Naive thymus-derived CD4-positive, alpha-beta T cell (primary cell): Measurements from ENCODE around the gene ATP2A1. TPM values are rescaled to one million over a fixed set of nuclear protein-coding genes. Genes with fewer than 3 reads are reported as not detected.
"Not testable (repeated sequence)": the region's sequence is repeated elsewhere in the genome, so short reads cannot be mapped to it uniquely, and the experiment has no call there.

Experiments
- ATAC-seq: fragments of 150-1000 bp; cut with Tn5 transposase; 2 replicates; pipeline ENCODE4 v1.10.0; 2021; ENCODE audit warnings: mild to moderate bottlenecking, moderate library complexity
- CTCF ChIA-PET: fragments of 350-600 bp; sonication (Branson Sonifier 250); formaldehyde crosslinking; loops from one replicate; lab custom pipeline; 2021; ENCODE audit warnings: antibody characterized with exemption; lab: Charles Lee
- POLR2A ChIA-PET: fragments of 350-600 bp; sonication (Branson Sonifier 250); formaldehyde crosslinking; loops from one replicate; lab custom pipeline; 2021; ENCODE audit warnings: antibody characterized with exemption, inconsistent platforms; lab: Charles Lee
- DNase-seq, 9 donors: peaks; one replicate each; pipeline versions ENCODE4 v3.0.0 to v3.0.0-alpha.2; 2020 to 2022; ENCODE audit warnings: mixed read lengths in 1 of 9
- H3K27ac ChIP-seq: one replicate; pipeline ENCODE4 v1.7.0; 2013; ENCODE audit warnings: mild to moderate bottlenecking, low read depth, low read length, moderate library complexity
- H3K27me3 ChIP-seq, 2 donors: one replicate each; pipeline ENCODE4 v1.7.0; 2013; ENCODE audit warnings: low read length in 2 of 2, mild to moderate bottlenecking in 2 of 2, moderate library complexity in 2 of 2; ENCODE audit not compliant: control insufficient read depth in 2 of 2, insufficient read depth in 2 of 2
- H3K36me3 ChIP-seq, 3 experiments: 1 replicate in 2 of 3; 2 replicates in 1 of 3; pipeline ENCODE4 v1.7.0; 2013; ENCODE audit warnings: low read length in 3 of 3, mild to moderate bottlenecking in 3 of 3, moderate library complexity in 1 of 3; ENCODE audit not compliant: insufficient read depth in 3 of 3, control insufficient read depth in 2 of 3
- H3K4me1 ChIP-seq, 2 donors: one replicate each; pipeline ENCODE4 v1.7.0; 2013; ENCODE audit warnings: low read length in 2 of 2, mild to moderate bottlenecking in 2 of 2, moderate library complexity in 1 of 2; ENCODE audit not compliant: control insufficient read depth in 2 of 2, insufficient read depth in 2 of 2
- H3K4me3 ChIP-seq: 2 replicates; pipeline ENCODE4 v1.7.0; 2013; ENCODE audit warnings: mild to moderate bottlenecking, low read length
- H3K9me3 ChIP-seq, 3 experiments: 1 replicate in 2 of 3; 2 replicates in 1 of 3; pipeline ENCODE4 v1.7.0; 2013; ENCODE audit warnings: low read length in 3 of 3; ENCODE audit not compliant: control insufficient read depth in 2 of 3
- H3K27ac Mint-ChIP-seq, 9 donors: one replicate each; pipeline ENCODE4 v1.8.0; 2020 to 2022; ENCODE audit warnings: mixed read lengths in 9 of 9, mild to moderate bottlenecking in 8 of 9, moderate library complexity in 5 of 9, inconsistent platforms in 2 of 9
- H3K27me3 Mint-ChIP-seq, 5 donors: one replicate each; pipeline ENCODE4 v1.8.0; 2021 to 2022; ENCODE audit warnings: mixed read lengths in 5 of 5, mild to moderate bottlenecking in 1 of 5
- H3K36me3 Mint-ChIP-seq, 5 donors: one replicate each; pipeline ENCODE4 v1.8.0; 2020 to 2022; ENCODE audit warnings: mixed read lengths in 5 of 5, mild to moderate bottlenecking in 3 of 5, inconsistent platforms in 1 of 5
- H3K4me1 Mint-ChIP-seq, 7 donors: one replicate each; pipeline ENCODE4 v1.8.0; 2020 to 2022; ENCODE audit warnings: mixed read lengths in 7 of 7, mild to moderate bottlenecking in 3 of 7, inconsistent platforms in 1 of 7
- H3K4me3 Mint-ChIP-seq, 10 donors: one replicate each; pipeline ENCODE4 v1.8.0; 2020 to 2022; ENCODE audit warnings: mild to moderate bottlenecking in 10 of 10, mixed read lengths in 10 of 10, moderate library complexity in 6 of 10, inconsistent platforms in 2 of 10
- H3K9me3 Mint-ChIP-seq, 11 donors: one replicate each; pipeline ENCODE4 v1.8.0; 2020 to 2022; ENCODE audit warnings: mixed read lengths in 11 of 11, mild to moderate bottlenecking in 4 of 11, inconsistent platforms in 1 of 11, moderate library complexity in 1 of 11
- intact Hi-C, 2 donors: fragments of 100-400 bp; cut with micrococcal nuclease; formaldehyde crosslinking; loops; one replicate each; pipeline ENCODE4 v1.15.1; 2023
- polyA plus RNA-seq, 2 donors: library from polyadenylated mRNA; unstranded; fragments of 300-500 nt; fragmentation: Illumina TruSeq; gene quantifications; one replicate each; pipeline ENCODE4 v1.2.3, GENCODE V29; 2021
- total RNA-seq, 6 experiments: library from RNA in 5 of 6; stranded (reverse) in 5 of 6; gene quantifications; 1 replicate in 5 of 6; 2 replicates in 1 of 6; pipeline ENCODE4 v1.2.3 and lab custom pipeline; 2021 to 2026

Gene ATP2A1
- total and polyA plus RNA-seq, 7 experiments from 2014 or later: 0.32 to 1.6 (median 0.89) TPM; not detected in 2

GRCh38 chr16:28935924-28936783 lies 57.9 kb downstream of the ATP2A1 start:
- Mint-ChIP-seq H3K27ac (peak overlapping the region; percentile 17 to 87 (median 74)), H3K4me1 (peaks cover 13 to 23% (median 19%) of the 10 kb centered on the region in 7 donors), H3K4me3 (peak overlapping the region; percentile 54 to 82 (median 78)), H3K9me3 (peaks cover 0 to 7% (median 0%) of the 10 kb centered on the region in 11 donors), H3K36me3 (peaks cover 0 to 2% (median 0%) of the 10 kb centered on the region in 5 donors), H3K27me3 (peaks cover 0 to 4% (median 0%) of the 10 kb centered on the region in 5 donors)
- Histone ChIP-seq H3K36me3 (no peaks in the 10 kb centered on the region), H3K4me1 (peaks cover 0 to 9% of the 10 kb centered on the region in 2 donors), H3K9me3 (no peaks in the 10 kb centered on the region), H3K4me3 (peak overlapping the region; percentile 14), H3K27me3 (no peaks in the 10 kb centered on the region), H3K27ac (peak overlapping the region; percentile 51)
- DNase-seq: peak; percentile 75 to 92 (median 86)
- intact Hi-C loops: loop anchor here (1.0 kb wide), 2 partner anchors 11 to 35 kb away; partner anchors contain the start of gene RABEP2 (in 2 of the 2)
- CTCF ChIA-PET: interaction anchor here (1.2 to 1.7 kb wide), 2 partner anchors 9 to 61 kb away, joined by 3 to 9 read pairs; no protein-coding TSS in a partner anchor
- peak; percentile 100 for ATAC-seq
- POLR2A ChIA-PET: interaction anchor here (0.6 to 2.7 kb wide), 8 partner anchors 10 to 1850 kb away, joined by 3 to 14 read pairs (median 3); partner anchors contain the start of genes ATXN2L, NFATC2IP, RABEP2 and SH2B1

- DNase-seq: no peak
- POLR2A ChIA-PET: interaction anchor here (0.6 to 2.7 kb wide), 6 partner anchors 10 to 114 kb away, joined by 3 to 14 read pairs (median 4); partner anchors contain the start of genes ATXN2L, NFATC2IP, RABEP2 and SH2B1
- peaks cover 0 to 4% (median 0%) of the 10 kb centered on the region in 5 donors for H3K27me3 Mint-ChIP-seq
- CTCF ChIA-PET: interaction anchor here (0.6 to 1.7 kb wide), 3 partner anchors 8 to 62 kb away, joined by 3 to 9 read pairs (median 3); no protein-coding TSS in a partner anchor
- no peaks in the 10 kb centered on the region for H3K27me3 ChIP-seq
- H3K27ac Mint-ChIP-seq: peak overlapping the region; percentile 17 to 87 (median 74)
- peaks cover 0 to 2% (median 0%) of the 10 kb centered on the region in 5 donors for H3K36me3 Mint-ChIP-seq
- H3K4me3 ChIP-seq: peak overlapping the region; percentile 14
- no peaks in the 10 kb centered on the region for H3K9me3 ChIP-seq
- peaks cover 12 to 23% (median 19%) of the 10 kb centered on the region in 7 donors for H3K4me1 Mint-ChIP-seq
- H3K4me1 ChIP-seq: peaks cover 0 to 8% of the 10 kb centered on the region in 2 donors
- H3K9me3 Mint-ChIP-seq: peaks cover 0 to 7% (median 0%) of the 10 kb centered on the region in 11 donors
- no peak overlapping the region for H3K27ac ChIP-seq
- H3K4me3 Mint-ChIP-seq: peak overlapping the region; percentile 54 to 82 (median 78)
- no peaks in the 10 kb centered on the region for H3K36me3 ChIP-seq
- intact Hi-C loops: loop anchor here (1.0 kb wide), 2 partner anchors 11 to 35 kb away; partner anchors contain the start of gene RABEP2 (in 2 of the 2)
- ATAC-seq: no peak
Measured at GRCh38 chr16:28936784-28937155, 58.5 kb downstream of the ATP2A1 start.

DNA sequence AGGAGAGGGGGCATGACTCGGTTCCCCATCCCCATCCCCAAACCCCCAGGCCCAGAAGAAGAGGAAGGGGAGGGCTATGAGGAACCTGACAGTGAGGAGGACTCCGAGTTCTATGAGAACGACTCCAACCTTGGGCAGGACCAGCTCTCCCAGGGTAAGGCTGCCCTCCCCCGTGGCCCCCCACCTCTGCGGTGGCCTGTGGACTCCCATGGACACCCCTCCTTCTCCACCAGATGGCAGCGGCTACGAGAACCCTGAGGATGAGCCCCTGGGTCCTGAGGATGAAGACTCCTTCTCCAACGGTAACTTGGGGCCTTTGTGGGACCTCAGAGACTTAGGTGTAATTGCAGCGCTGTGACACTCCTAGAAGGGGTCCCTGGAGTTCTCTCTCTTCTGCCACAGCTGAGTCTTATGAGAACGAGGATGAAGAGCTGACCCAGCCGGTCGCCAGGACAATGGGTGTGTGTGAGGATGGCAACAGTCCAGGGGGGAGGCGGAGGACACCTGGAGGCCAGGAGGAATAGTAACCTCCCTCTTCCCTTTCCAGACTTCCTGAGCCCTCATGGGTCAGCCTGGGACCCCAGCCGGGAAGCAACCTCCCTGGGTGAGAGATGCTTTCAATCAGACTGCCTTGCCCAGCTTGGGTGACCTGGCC lies 59.1 kb downstream of the ATP2A1 start:
- H3K27me3 Mint-ChIP-seq: peaks cover 0 to 4% (median 0%) of the 10 kb centered on the region in 5 donors
- H3K9me3 ChIP-seq: no peaks in the 10 kb centered on the region
- no peak overlapping the region for H3K27ac ChIP-seq
- peak overlapping the region in 1 of 9 donors; percentile 56 for H3K27ac Mint-ChIP-seq
- DNase-seq (no peak), ATAC-seq (no peak)
- H3K9me3 Mint-ChIP-seq: peaks cover 0 to 7% (median 0%) of the 10 kb centered on the region in 11 donors
- peaks cover 12 to 23% (median 19%) of the 10 kb centered on the region in 7 donors for H3K4me1 Mint-ChIP-seq
- peaks cover 0 to 2% (median 0%) of the 10 kb centered on the region in 5 donors for H3K36me3 Mint-ChIP-seq
- H3K27me3 ChIP-seq: no peaks in the 10 kb centered on the region
- peaks cover 0 to 8% of the 10 kb centered on the region in 2 donors for H3K4me1 ChIP-seq
- intact Hi-C loops: no loop called here
- ChIA-PET CTCF (interaction anchor here (0.6 to 1.1 kb wide), 2 partner anchors 8 to 58 kb away, joined by 3 read pairs; no protein-coding TSS in a partner anchor), POLR2A (interaction anchor here (0.9 to 1.1 kb wide), 2 partner anchors 12 to 74 kb away, joined by 3 to 4 read pairs; partner anchors contain the start of genes RABEP2 and SH2B1)
- peak overlapping the region in 3 of 10 donors; percentile 10 to 70 (median 25) for H3K4me3 Mint-ChIP-seq
- H3K4me3 ChIP-seq: no peak overlapping the region
- H3K36me3 ChIP-seq: no peaks in the 10 kb centered on the region

GRCh38 chr16:28938721-28939120 lies 60.4 kb downstream of the ATP2A1 start:
- POLR2A ChIA-PET: interaction anchor here (0.5 to 0.6 kb wide), 2 partner anchors 27 to 85 kb away, joined by 3 to 5 read pairs; no protein-coding TSS in a partner anchor
- peaks cover 12 to 23% (median 17%) of the 10 kb centered on the region in 7 donors for H3K4me1 Mint-ChIP-seq

DNA sequence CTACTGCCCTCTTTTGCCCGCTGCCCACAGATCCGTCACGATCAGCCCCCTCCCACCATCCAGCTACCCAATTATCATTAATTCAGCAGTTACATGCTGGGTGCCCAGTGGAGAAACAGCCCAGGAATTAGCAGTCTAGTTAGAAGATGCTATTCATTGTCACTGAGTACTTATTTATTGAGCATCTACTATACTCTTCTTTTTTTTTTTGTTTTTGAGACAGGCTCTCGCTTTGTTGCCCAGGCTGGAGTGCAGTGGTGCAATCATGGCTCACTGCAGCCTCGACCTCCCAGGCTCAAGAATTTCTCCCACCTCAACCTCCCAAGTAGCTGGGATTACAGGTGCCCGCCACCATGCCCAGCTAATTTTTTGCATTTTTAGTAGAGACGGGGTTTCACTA lies 61.5 kb downstream of the ATP2A1 start:
- ATAC-seq, intact Hi-C loops, CTCF ChIA-PET, H3K9me3 Mint-ChIP-seq, H3K27ac ChIP-seq, H3K4me1 ChIP-seq, DNase-seq, H3K27me3 Mint-ChIP-seq, H3K9me3 ChIP-seq, H3K4me3 ChIP-seq, H3K27me3 ChIP-seq, H3K36me3 Mint-ChIP-seq, H3K27ac Mint-ChIP-seq, H3K4me3 Mint-ChIP-seq, H3K36me3 ChIP-seq: not testable (repeated sequence)
- H3K4me1 Mint-ChIP-seq: peaks cover 10 to 23% (median 12%) of the 10 kb centered on the region in 7 donors
- POLR2A ChIA-PET: interaction anchor here (0.6 kb wide), 1 partner anchor 40 kb away, joined by 3 read pairs; no protein-coding TSS in a partner anchor

More at GRCh38 chr16:28938721-28939120, 60.4 kb downstream of the ATP2A1 start:
- DNase-seq (no peak), ATAC-seq (no peak)
- Mint-ChIP-seq H3K4me3 (no peak overlapping the region), H3K9me3 (peaks cover 0 to 7% (median 0%) of the 10 kb centered on the region in 11 donors), H3K27me3 (peaks cover 0 to 4% (median 0%) of the 10 kb centered on the region in 5 donors), H3K27ac (no peak overlapping the region), H3K36me3 (peaks cover 0 to 2% (median 0%) of the 10 kb centered on the region in 5 donors)
- no peak overlapping the region for H3K27ac ChIP-seq
- intact Hi-C loops: no loop called here
- no peaks in the 10 kb centered on the region for H3K36me3 ChIP-seq
- peaks cover 0 to 8% of the 10 kb centered on the region in 2 donors for H3K4me1 ChIP-seq
- H3K9me3 ChIP-seq: no peaks in the 10 kb centered on the region
- H3K4me3 ChIP-seq: no peak overlapping the region
- no peaks in the 10 kb centered on the region for H3K27me3 ChIP-seq
- CTCF ChIA-PET: no interaction called here
